ENCODE data around the gene UBAC2.
A peak's percentile ranks its signal among the peaks of the same experiment; 100 is the strongest.

Gene UBAC2

GRCh38 chr13:99313501-99313900, 112.8 kb downstream of the UBAC2 start:
- no peak for DNase-seq (ENCODE audit: low read depth)

- DNase-seq (ENCODE audit: low read depth), result no peak
These were observed 113.3 kb downstream of the UBAC2 start for GRCh38 chr13:99313941-99314340.

- DNase-seq (ENCODE audit: low read depth), result no peak
These were observed 114.1 kb downstream of the UBAC2 start for GRCh38 chr13:99314640-99315176.

GRCh38 chr13:99315186-99315585, 114.5 kb downstream of the UBAC2 start:
- no peak for DNase-seq (ENCODE audit: low read depth)

- no peak for DNase-seq (ENCODE audit: low read depth)
These were observed 115.6 kb downstream of the UBAC2 start for GRCh38 chr13:99316224-99316623.

- no peak for DNase-seq (ENCODE audit: low read depth)
These were observed 116.1 kb downstream of the UBAC2 start for GRCh38 chr13:99316657-99317256.

- DNase-seq (ENCODE audit: low read depth), result peak; percentile 12
These were observed 120.2 kb downstream of the UBAC2 start for GRCh38 chr13:99320693-99321481.

- no peak for DNase-seq (ENCODE audit: low read depth)
These were observed 121.1 kb downstream of the UBAC2 start for GRCh38 chr13:99321709-99322108.

GRCh38 chr13:99322297-99323103, 121.8 kb downstream of the UBAC2 start:
- DNase-seq (ENCODE audit: low read depth), result no peak

- DNase-seq (ENCODE audit: low read depth), result no peak
These were observed 122.8 kb downstream of the UBAC2 start for GRCh38 chr13:99323488-99323887.

GRCh38 chr13:99326012-99326411, 125.4 kb downstream of the UBAC2 start:
- no peak for DNase-seq (ENCODE audit: low read depth)

- no peak for DNase-seq (ENCODE audit: low read depth)
These were observed 126.5 kb downstream of the UBAC2 start for GRCh38 chr13:99327126-99327525.

GRCh38 chr13:99327761-99328160, 127.1 kb downstream of the UBAC2 start:
- DNase-seq (ENCODE audit: low read depth), result no peak

- DNase-seq (ENCODE audit: low read depth), result no peak
These were observed 128.8 kb downstream of the UBAC2 start for GRCh38 chr13:99329477-99329876.

- no peak for DNase-seq (ENCODE audit: low read depth)
These were observed 130.3 kb downstream of the UBAC2 start for GRCh38 chr13:99330942-99331341.

GRCh38 chr13:99331881-99332293, 131.2 kb downstream of the UBAC2 start:
- no peak for DNase-seq (ENCODE audit: low read depth)

- no peak for DNase-seq (ENCODE audit: low read depth)
These were observed 131.8 kb downstream of the UBAC2 start for GRCh38 chr13:99332456-99332855.

- no peak for DNase-seq (ENCODE audit: low read depth)
These were observed 133.6 kb downstream of the UBAC2 start for GRCh38 chr13:99334221-99334620.

- DNase-seq (ENCODE audit: low read depth), result no peak
These were observed 134.4 kb downstream of the UBAC2 start for GRCh38 chr13:99335087-99335486.

GRCh38 chr13:99335603-99336002, 134.9 kb downstream of the UBAC2 start:
- no peak for DNase-seq (ENCODE audit: low read depth)

- DNase-seq (ENCODE audit: low read depth), result no peak
These were observed 138.6 kb downstream of the UBAC2 start for GRCh38 chr13:99339230-99339721.

- DNase-seq (ENCODE audit: low read depth), result no peak
These were observed 139.2 kb downstream of the UBAC2 start for GRCh38 chr13:99339736-99340397.
